H1 (cell line): ENCODE measurements around the gene ALG3. TPM values are rescaled to one million over a fixed set of nuclear protein-coding genes. Genes with fewer than 3 reads are reported as not detected.
A peak's percentile ranks its signal among the peaks of the same experiment; 100 is the strongest.

Experiments
- MAX ChIP-seq: IDR thresholded peaks from 2 replicates; pipeline ENCODE4 v1.6.1; 2012; ENCODE audit warnings: inconsistent platforms
- SUZ12 ChIP-seq: fragments of 200-600 bp; sonication (generic); IDR thresholded peaks from 2 replicates; pipeline ENCODE4 v1.6.1; 2012; ENCODE audit warnings: mild to moderate bottlenecking, inconsistent platforms, low read length, moderate library complexity, mixed read lengths
- polyA plus RNA-seq, 7 experiments: library from polyadenylated mRNA; depleted of rRNA in 3 of 7; stranded (reverse) in 5 of 7; unstranded in 2 of 7; fragments of >200 nt in 5 of 7; fragments of 200-250 nt in 2 of 7; gene quantifications; 1 replicate in 5 of 7; 2 replicates in 1 of 7; 4 replicates in 1 of 7; pipeline versions ENCODE4 v1.2.1 to v1.2.3, GENCODE V29; 2011 to 2013; ENCODE audit warnings: missing spikeins in 2 of 7, mixed read lengths in 2 of 7
- total RNA-seq: library from RNA; stranded (reverse); fragmentation: NEBNext Ultra II Directional; extraction: Animal tissue kit (Norgen Biotek cat#: 25700); gene quantifications from 2 replicates; pipeline ENCODE4 v1.2.1, GENCODE V29; 2021

ALG3 gene
- total and polyA plus RNA-seq, 2 of the 8 experiments (the other 6 are each of a cell fraction or from before 2014, with no cell fraction given) = 54.6 to 148 TPM

DNA sequence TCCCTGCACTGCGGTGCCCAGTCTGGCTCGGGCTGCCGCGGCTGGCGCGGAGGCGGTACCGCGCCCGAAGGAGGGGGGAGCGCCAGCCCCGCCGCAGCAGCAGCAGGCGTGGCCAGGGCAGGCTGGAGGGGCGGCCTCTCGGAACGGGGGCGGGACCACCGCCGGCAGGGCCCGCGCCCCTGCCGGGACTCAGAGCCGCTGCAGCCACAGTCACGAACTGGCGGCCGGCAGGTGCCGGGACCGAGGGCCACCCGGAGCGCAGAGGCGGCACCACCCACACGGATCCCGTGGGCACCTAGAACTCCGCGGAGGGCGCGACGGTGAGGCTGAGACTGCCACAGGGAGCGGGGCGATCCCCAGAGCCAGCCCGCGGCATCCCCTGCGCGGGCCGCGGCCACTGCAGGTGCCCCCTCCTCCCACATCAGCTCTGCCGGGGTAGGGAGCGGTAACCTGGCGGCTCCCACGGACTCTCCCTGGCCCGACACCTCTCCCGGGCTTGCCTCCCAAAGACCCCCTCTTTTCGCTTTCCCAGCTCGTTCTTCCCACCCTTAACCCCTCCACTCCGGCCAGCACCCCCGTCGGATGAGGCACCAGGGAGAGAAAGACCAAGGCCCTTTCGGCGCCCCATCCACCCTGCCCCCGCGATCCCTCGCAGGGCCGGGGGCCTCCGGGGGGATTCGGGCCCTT, 19.2 kb downstream of the ALG3 start, which contains the start of gene VWA5B2 (continued):
- no peak; the same call in 1 of the 2 replicates for TF ChIP-seq MAX
- peak; percentile 23; the same call in 1 of the 2 replicates for TF ChIP-seq SUZ12
- TF ChIP-seq, all 59 proteins: peak for 7
